ENCODE data around the gene EID2. TPM values are rescaled to one million over a fixed set of nuclear protein-coding genes. Genes with fewer than 3 reads are reported as not detected.

The EID2 gene
- total RNA-seq, 8 experiments from 2014 or later: 15.3 to 27.0 (median 18.6) TPM

DNA sequence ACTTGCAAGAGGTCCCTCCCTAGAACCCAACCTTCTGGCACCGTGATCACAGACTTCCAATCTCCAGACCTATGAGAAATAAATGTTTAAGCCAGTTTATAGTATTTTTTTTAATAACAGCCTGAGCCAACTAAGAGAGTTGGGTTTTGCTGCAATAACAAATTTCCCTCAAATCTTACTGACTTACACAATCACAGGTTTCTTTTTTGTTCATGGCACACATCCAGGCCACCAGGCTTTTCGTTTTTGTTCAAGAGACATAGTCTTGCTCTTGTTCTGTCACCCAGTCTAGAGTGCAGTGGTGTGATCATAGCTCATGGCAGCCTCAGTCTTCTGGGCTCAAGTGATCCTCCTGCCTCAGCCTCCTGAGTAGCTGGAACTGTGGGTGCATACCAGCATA lies 27.0 kb downstream of the EID2 start:
- no peak for ATAC-seq (replicated peaks in 6 of 8)
- Histone ChIP-seq H3K4me3 (no peak overlapping the region), H3K4me1 (replicated peaks in 1 of 2) (peaks cover 3 to 5% of the 10 kb centered on the region in 2 donors), H3K27ac (no peak overlapping the region)
- WGBS, 10 experiments: 0 to 100% (median 50%) methylated on average over 1 to 2 of the region's 2 CpGs; no CpG with 5 or more reads in 3 of the 10 experiments
- in situ Hi-C loops (cut with MboI; ENCODE audit: low pct_unique_long_range_greater_than_20kb in 2 of 9, low sequenced_read_pairs in 9 of 9, unreplicated experiment in 9 of 9): no loop called here

GRCh38 chr19:39509233-39509632 lies 30.7 kb downstream of the EID2 start:
- Histone ChIP-seq H3K27ac (no peak overlapping the region), H3K4me3 (no peak overlapping the region), H3K4me1 (replicated peaks in 1 of 2) (peaks cover 6 to 7% of the 10 kb centered on the region in 2 donors)
- 0 to 100% (median 40%) methylated on average over 1 to 2 of the region's 2 CpGs; no CpG with 5 or more reads in 3 of the 10 experiments for WGBS, 10 experiments
- no peak for ATAC-seq (replicated peaks in 6 of 8)
- in situ Hi-C loops (cut with MboI; ENCODE audit: low pct_unique_long_range_greater_than_20kb in 2 of 9, low sequenced_read_pairs in 9 of 9, unreplicated experiment in 9 of 9): no loop called here

- Histone ChIP-seq H3K27ac (no peak overlapping the region), H3K4me3 (no peak overlapping the region), H3K4me1 (replicated peaks in 1 of 2) (peaks cover 6 to 7% of the 10 kb centered on the region in 2 donors)
- no peak for ATAC-seq (replicated peaks in 6 of 8)
- in situ Hi-C loops (cut with MboI; ENCODE audit: low pct_unique_long_range_greater_than_20kb in 2 of 9, low sequenced_read_pairs in 9 of 9, unreplicated experiment in 9 of 9): no loop called here
- 75 to 100% (median 92%) methylated on average over 1 to 5 of the region's 9 CpGs; no CpG with 5 or more reads in 2 of the 10 experiments for WGBS, 10 experiments
Measured at GRCh38 chr19:39508629-39509028, 31.3 kb downstream of the EID2 start.

- in situ Hi-C loops (cut with MboI; ENCODE audit: low pct_unique_long_range_greater_than_20kb in 2 of 9, low sequenced_read_pairs in 9 of 9, unreplicated experiment in 9 of 9): no loop called here
- ATAC-seq (replicated peaks in 6 of 8): no peak
Measured at GRCh38 chr19:39507715-39508364, 32.1 kb downstream of the EID2 start.

DNA sequence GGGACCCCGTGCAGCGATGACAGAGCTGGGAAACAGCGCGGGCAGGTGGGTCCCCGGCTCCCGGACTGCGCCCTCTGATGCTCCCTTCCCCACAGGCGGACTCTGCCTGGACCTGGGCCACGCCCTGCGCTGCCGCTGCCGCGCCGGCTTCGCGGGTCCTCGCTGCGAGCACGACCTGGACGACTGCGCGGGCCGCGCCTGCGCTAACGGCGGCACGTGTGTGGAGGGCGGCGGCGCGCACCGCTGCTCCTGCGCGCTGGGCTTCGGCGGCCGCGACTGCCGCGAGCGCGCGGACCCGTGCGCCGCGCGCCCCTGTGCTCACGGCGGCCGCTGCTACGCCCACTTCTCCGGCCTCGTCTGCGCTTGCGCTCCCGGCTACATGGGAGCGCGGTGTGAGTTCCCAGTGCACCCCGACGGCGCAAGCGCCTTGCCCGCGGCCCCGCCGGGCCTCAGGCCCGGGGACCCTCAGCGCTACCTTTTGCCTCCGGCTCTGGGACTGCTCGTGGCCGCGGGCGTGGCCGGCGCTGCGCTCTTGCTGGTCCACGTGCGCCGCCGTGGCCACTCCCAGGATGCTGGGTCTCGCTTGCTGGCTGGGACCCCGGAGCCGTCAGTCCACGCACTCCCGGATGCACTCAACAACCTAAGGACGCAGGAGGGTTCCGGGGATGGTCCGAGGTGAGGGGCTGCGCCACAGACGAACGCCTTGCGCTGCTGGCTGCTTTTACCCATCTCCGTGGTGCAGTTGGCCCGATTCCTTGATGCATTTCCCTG lies 32.8 kb downstream of the EID2 start:
- 0 to 40% (median 2%) methylated on average over 1 to 28 of the region's 96 CpGs; no CpG with 5 or more reads in 1 of the 10 experiments for WGBS, 10 experiments
- H3K27ac ChIP-seq: peak overlapping the region; percentile 14 to 19

More at GRCh38 chr19:39507715-39508364, 32.1 kb downstream of the EID2 start:
- peak overlapping the region; percentile 36 to 70 (median 50) for H3K4me3 ChIP-seq
- peak overlapping the region; percentile 9 to 14 for H3K27ac ChIP-seq
- 0 to 48% (median 17%) methylated on average over 1 to 18 of the region's 24 CpGs; no CpG with 5 or more reads in 1 of the 10 experiments for WGBS, 10 experiments
- peaks cover 6 to 7% of the 10 kb centered on the region in 2 donors for H3K4me1 ChIP-seq (replicated peaks in 1 of 2)

DNA sequence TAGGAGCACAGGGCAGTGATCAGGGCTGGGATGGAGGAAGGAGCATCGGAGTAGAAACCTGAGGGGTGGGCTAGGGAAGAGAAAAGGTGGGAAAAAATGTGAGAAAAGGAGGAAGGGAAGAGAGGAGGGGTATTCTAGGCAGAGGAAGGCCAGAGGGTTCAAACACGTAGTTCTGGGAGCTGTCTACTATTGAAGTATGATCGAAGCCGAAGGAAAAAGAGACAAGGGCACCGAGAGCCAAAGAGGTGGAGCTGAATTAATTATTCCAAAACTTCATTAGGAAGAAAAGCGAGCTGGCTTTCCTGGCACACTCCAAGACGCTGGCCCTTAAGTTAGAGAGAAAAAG lies 33.4 kb downstream of the EID2 start:
- Histone ChIP-seq H3K4me1 (replicated peaks in 1 of 2) (peaks cover 6 to 7% of the 10 kb centered on the region in 2 donors), H3K27ac (peak overlapping the region in 1 of 2 donors; percentile 53), H3K4me3 (peak overlapping the region; percentile 7 to 70 (median 50))
- in situ Hi-C loops (cut with MboI; ENCODE audit: low pct_unique_long_range_greater_than_20kb in 2 of 9, low sequenced_read_pairs in 9 of 9, unreplicated experiment in 9 of 9): no loop called here
- ATAC-seq (replicated peaks in 6 of 8): no peak
- WGBS, 10 experiments: 7 to 100% (median 53%) methylated on average over 1 to 7 of the region's 7 CpGs; no CpG with 5 or more reads in 1 of the 10 experiments

More for the DNA sequence above, 32.8 kb downstream of the EID2 start:
- Histone ChIP-seq H3K4me3 (peak overlapping the region; percentile 36 to 70 (median 50)), H3K4me1 (replicated peaks in 1 of 2) (peaks cover 6 to 7% of the 10 kb centered on the region in 2 donors)
- peak; percentile 73 to 92 (median 90) for ATAC-seq (replicated peaks in 6 of 8)
- in situ Hi-C loops (cut with MboI; ENCODE audit: low pct_unique_long_range_greater_than_20kb in 2 of 9, low sequenced_read_pairs in 9 of 9, unreplicated experiment in 9 of 9): no loop called here

GRCh38 chr19:39502640-39503417 lies 37.1 kb downstream of the EID2 start:
- ATAC-seq (replicated peaks in 6 of 8): peak in 3 of 8 experiments; percentile 38 to 45 (median 40)
- in situ Hi-C loops (cut with MboI; ENCODE audit: low pct_unique_long_range_greater_than_20kb in 2 of 9, low sequenced_read_pairs in 9 of 9, unreplicated experiment in 9 of 9): no loop called here
- no peak overlapping the region for H3K4me3 ChIP-seq
- H3K27ac ChIP-seq: no peak overlapping the region
- H3K4me1 ChIP-seq (replicated peaks in 1 of 2): peaks cover 2 to 6% of the 10 kb centered on the region in 2 donors
- 16 to 87% (median 61%) methylated on average over 8 to 21 of the region's 69 CpGs; no CpG with 5 or more reads in 7 of the 10 experiments for WGBS, 10 experiments

DNA sequence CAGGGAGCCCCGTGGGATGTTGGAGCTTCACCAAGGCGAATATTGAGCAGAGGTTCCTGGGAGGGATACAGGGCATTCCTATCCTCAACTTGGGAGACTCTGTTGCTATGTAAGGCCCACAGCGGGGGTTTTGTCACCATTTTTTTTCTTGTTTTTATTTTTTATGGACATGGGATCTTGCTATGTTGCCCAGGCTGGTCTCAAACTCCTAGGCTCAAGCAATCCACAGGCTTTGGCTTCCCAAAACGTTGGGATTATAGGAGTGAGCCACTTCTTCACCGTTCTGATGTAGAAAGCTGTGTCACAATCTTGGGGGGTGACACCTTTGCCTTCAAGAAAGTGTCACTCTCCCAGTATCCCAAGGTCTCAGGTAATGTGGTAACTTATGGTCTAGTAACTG lies 38.6 kb downstream of the EID2 start:
- H3K4me3 ChIP-seq: no peak overlapping the region
- no peak for ATAC-seq (replicated peaks in 6 of 8)
- peaks cover 4 to 6% of the 10 kb centered on the region in 2 donors for H3K4me1 ChIP-seq (replicated peaks in 1 of 2)
- in situ Hi-C loops (cut with MboI; ENCODE audit: low pct_unique_long_range_greater_than_20kb in 2 of 9, low sequenced_read_pairs in 9 of 9, unreplicated experiment in 9 of 9): no loop called here
- 50 to 100% (median 81%) methylated on average over 1 to 3 of the region's 5 CpGs; no CpG with 5 or more reads in 3 of the 10 experiments for WGBS, 10 experiments
- H3K27ac ChIP-seq: no peak overlapping the region

- Histone ChIP-seq H3K4me3 (no peak overlapping the region), H3K27ac (no peak overlapping the region), H3K4me1 (replicated peaks in 1 of 2) (peaks cover 3 to 5% of the 10 kb centered on the region in 2 donors)
- in situ Hi-C loops (cut with MboI; ENCODE audit: low pct_unique_long_range_greater_than_20kb in 2 of 9, low sequenced_read_pairs in 9 of 9, unreplicated experiment in 9 of 9): no loop called here
- no peak for ATAC-seq (replicated peaks in 6 of 8)
- WGBS, 10 experiments: 63 to 100% (median 80%) methylated on average over 1 to 2 of the region's 4 CpGs; no CpG with 5 or more reads in 7 of the 10 experiments
Measured at GRCh38 chr19:39500543-39500942, 39.4 kb downstream of the EID2 start.

DNA sequence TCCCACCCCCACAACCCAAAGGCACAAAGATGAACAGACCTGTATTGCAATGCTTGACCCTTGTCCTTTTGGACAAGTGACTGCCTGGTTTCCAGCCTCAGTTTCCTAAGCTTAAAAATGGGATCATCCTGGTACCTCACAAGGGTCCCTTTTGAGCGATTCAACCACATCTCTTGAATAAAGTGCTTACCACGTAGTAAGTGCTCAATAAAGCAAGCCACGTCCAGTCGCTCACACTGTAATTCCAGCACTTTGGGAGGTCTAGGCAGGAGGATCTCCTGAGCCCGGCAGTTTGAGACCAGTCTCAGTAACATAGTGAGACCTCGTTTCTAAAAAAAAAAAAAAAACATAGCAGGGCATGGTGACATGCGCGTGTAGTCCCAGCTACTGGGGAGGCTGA lies 40.0 kb downstream of the EID2 start:
- in situ Hi-C loops (cut with MboI; ENCODE audit: low pct_unique_long_range_greater_than_20kb in 2 of 9, low sequenced_read_pairs in 9 of 9, unreplicated experiment in 9 of 9): no loop called here
- Histone ChIP-seq H3K27ac (no peak overlapping the region), H3K4me1 (replicated peaks in 1 of 2) (peaks cover 3 to 5% of the 10 kb centered on the region in 2 donors), H3K4me3 (no peak overlapping the region)
- ATAC-seq (replicated peaks in 6 of 8): no peak
- WGBS, 10 experiments: 40 to 100% (median 85%) methylated on average over 1 to 5 of the region's 8 CpGs; no CpG with 5 or more reads in 5 of the 10 experiments

DNA sequence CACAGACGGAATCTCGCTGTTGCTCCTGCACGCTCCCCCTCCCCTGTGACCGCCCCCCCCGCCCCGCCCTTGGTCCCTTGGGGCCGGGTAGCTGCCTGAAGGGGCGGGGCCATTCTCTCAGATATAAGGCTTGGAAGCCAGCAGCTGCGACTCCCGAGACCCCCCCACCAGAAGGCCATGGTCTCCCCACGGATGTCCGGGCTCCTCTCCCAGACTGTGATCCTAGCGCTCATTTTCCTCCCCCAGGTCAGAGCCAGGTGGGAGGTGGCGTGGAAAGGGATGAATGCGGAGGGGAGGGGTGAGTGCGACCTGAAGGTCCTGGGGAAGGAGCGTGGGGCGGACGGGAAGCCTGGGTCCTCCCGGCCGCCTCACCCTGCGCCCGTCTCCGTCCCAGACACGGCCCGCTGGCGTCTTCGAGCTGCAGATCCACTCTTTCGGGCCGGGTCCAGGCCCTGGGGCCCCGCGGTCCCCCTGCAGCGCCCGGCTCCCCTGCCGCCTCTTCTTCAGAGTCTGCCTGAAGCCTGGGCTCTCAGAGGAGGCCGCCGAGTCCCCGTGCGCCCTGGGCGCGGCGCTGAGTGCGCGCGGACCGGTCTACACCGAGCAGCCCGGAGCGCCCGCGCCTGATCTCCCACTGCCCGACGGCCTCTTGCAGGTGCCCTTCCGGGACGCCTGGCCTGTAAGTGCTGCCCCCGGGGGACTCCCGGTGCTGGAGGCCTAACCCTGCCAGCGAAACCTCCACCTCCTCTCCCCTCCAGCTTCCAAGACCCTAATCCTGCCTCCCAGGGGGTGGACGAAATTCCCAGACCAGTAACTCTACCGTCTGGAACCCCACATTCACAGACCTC lies 40.9 kb downstream of the EID2 start, which contains the start of gene DLL3:
Gene DLL3, plus strand, starts transcription at position 150 of the 845 bp plus-strand sequence. Its CDS starts 28 bp downstream, at position 178.
- peak within 1 kb of the TSS; percentile 28 to 49 (median 43) for H3K4me3 ChIP-seq
- peak within 1 kb of the TSS; percentile 75 to 86 for H3K27ac ChIP-seq
- WGBS, 10 experiments: 5 to 17% (median 15%) methylated on average over 4 to 19 of the region's 60 CpGs; no CpG with 5 or more reads in 7 of the 10 experiments
- in situ Hi-C loops (cut with MboI; ENCODE audit: low pct_unique_long_range_greater_than_20kb in 2 of 9, low sequenced_read_pairs in 9 of 9, unreplicated experiment in 9 of 9): no loop called here
- peak; percentile 5 to 47 (median 34) for ATAC-seq (replicated peaks in 6 of 8)
- peaks cover 3 to 5% of the 10 kb centered on the region in 2 donors for H3K4me1 ChIP-seq (replicated peaks in 1 of 2)
